NCI-H774 (cell line): ENCODE data around the gene GCNA.
"Not testable (repeated sequence)": the region's sequence is repeated elsewhere in the genome, so short reads cannot be mapped to it uniquely, and the experiment has no call there.

ENCODE experiments used
- DNase-seq: peaks from one replicate; lab custom pipeline; 2025; lab: John Stamatoyannopoulos, UW

GCNA gene

GRCh38 chrX:71644406-71644805 lies 66.2 kb downstream of the GCNA start:
- DNase-seq, result not testable (repeated sequence)

GRCh38 chrX:71650333-71650969 lies 72.2 kb downstream of the GCNA start:
- DNase-seq, result no peak

GRCh38 chrX:71652405-71652804 lies 74.2 kb downstream of the GCNA start:
- DNase-seq, result no peak

DNA sequence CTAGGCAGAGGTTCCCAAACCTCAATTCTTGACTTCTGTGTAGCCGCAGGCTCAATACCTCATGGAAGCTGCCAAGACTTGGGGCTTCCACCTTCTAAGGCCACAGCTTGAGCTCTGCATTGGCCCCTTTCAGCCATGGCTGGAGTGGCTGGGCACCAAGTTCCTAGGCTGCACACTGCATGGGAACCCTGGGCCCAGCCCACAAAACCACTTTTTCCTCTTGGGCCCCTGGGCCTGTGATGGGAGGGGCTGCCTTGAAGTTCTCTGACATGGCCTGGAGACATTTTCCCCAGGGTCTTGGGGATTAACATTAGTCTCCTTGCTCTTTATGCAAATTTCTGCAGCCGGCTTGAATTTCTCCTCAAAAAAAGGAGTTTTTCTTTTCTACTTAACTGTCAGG lies 75.1 kb downstream of the GCNA start:
- no peak for DNase-seq

DNA sequence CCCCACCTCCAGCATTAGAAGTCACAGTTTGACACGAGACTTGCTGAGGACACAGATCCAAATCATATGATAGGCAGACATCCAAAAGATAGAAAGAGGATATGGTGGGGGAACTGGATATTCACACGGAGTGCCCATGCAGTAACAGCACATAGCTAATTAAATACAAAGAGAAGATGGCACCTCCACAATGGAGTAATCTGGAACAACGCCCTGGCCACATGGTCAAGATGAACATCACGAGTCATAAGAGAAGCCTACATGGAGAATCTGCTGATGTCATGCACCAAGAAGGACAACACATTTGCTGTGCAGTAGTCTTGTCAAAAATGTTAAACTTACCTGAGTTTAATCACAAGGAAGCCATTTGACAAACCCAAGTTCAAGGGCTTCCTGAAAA lies 79.0 kb downstream of the GCNA start:
- no peak for DNase-seq

DNA sequence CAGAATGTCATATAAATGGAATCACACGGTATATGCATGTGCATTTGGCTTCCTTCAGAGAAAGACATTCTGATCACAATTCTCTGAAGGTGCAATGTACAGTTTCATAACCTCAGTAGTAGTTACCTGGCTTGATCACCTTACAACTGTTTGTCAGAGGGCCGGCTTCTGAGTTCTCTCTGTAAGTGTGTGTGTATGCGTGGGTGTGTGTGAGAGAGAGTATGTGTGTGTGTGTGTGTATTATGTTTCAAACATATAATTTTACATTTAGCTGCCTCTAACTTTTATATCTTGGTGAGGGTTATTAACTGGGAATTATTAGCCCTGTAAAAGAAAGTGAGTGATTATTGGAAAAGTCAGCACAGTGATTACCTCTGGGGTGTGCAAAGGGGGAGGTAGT lies 81.1 kb downstream of the GCNA start:
- no peak for DNase-seq

DNA sequence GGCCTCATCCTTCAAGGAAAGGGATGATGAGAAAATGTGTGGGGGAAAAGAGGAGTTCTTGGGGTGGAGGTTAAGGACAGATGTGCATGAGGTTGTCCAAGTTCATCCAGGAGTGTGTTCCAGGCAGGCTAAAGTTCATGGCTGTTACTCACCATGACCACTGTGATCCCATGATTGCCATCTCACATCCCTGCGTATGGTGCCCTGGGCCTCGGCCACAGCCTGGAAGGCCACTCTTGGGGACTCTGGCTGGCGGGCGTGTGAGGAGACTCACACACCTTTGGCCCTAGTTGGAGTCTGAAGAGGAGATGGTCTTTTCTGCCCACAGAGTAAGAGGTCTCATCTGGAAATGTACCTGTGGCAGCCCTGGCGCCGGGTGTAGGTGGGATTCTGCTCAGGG lies 81.7 kb downstream of the GCNA start:
- DNase-seq, result no peak

DNA sequence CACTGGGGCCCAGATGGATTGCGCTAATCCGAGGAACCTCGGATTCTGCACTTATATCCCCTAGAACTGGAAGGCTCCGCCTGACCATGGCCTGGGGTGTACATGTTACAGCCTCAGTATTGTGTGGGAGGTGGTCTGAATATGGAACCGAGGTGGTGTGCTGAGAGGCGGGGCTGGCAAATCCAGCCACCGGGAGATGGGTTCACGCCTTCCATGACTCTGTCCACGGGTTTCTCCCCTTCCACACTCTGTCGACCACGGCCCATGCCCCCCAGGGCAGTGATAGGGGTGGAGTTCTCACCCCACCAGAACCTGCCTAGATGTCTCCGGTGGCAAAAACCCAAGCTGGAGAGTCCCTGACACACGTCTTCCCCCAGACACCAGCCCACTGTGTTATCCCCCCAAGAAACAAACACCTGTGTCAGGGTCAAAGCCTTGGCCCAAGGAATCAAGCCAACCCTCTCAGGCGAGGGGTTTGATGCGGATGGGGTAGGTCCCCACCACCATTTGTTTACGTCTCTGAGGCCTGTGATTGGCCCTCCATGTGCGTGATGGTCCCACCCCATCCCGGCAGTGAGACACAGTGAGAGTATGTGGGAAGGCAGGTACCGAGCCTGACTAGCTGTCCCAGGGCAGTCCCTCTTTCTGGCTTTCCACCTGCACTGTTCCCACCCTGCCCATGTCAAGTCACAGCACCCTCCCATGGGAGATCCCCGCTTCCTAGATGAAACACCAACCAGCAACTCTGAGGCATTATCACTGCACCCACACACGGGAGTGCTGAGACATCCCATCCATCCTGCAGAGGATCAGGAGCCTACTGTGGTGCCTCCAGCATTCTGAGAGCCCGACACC lies 82.6 kb downstream of the GCNA start:
- DNase-seq, result no peak

GRCh38 chrX:71661919-71662318 lies 83.7 kb downstream of the GCNA start:
- DNase-seq, result no peak

- DNase-seq, result not testable (repeated sequence)
Observed at GRCh38 chrX:71662654-71663053, 84.4 kb downstream of the GCNA start.
